Spleen (tissue), 11 donors: Measurements from ENCODE around the gene AQP12B. TPM values are rescaled to one million over a fixed set of nuclear protein-coding genes. Genes with fewer than 3 reads are reported as not detected.

ENCODE experiments used
- DNase-seq: peaks from one replicate; pipeline ENCODE4 v3.0.0-alpha.2; 2020
- H3K27ac ChIP-seq, 8 donors: fragments of 200-600 bp; sonication (generic) in 7 of 8; 1 replicate in 4 of 8; 2 replicates in 4 of 8; pipeline versions ENCODE4 v1.5.0 to v1.8.0; 2016 to 2021; ENCODE audit warnings: inconsistent platforms in 4 of 8, mild to moderate bottlenecking in 4 of 8, moderate library complexity in 1 of 8
- H3K27me3 ChIP-seq, 7 donors: fragments of 200-600 bp; sonication (generic) in 6 of 7; replicated peaks in 1 of 7; 1 replicate in 4 of 7; 2 replicates in 3 of 7; pipeline versions ENCODE4 v1.5.0 to v1.8.0; 2016 to 2021; ENCODE audit warnings: inconsistent platforms in 3 of 7, mild to moderate bottlenecking in 1 of 7
- H3K36me3 ChIP-seq, 6 donors: fragments of 200-600 bp; sonication (generic) in 5 of 6; 1 replicate in 4 of 6; 2 replicates in 2 of 6; pipeline versions ENCODE4 v1.5.0 to v1.8.0; 2016 to 2021; ENCODE audit warnings: inconsistent platforms in 2 of 6
- H3K4me1 ChIP-seq, 6 donors: fragments of 200-600 bp; sonication (generic) in 5 of 6; 1 replicate in 3 of 6; 2 replicates in 3 of 6; pipeline versions ENCODE4 v1.5.0 to v1.8.0; 2016 to 2021; ENCODE audit warnings: inconsistent platforms in 3 of 6
- H3K4me3 ChIP-seq, 8 donors: fragments of 200-600 bp; sonication (generic) in 7 of 8; 1 replicate in 4 of 8; 2 replicates in 4 of 8; pipeline versions ENCODE4 v1.5.0 to v1.8.0; 2016 to 2021; ENCODE audit warnings: inconsistent platforms in 4 of 8, mild to moderate bottlenecking in 4 of 8, moderate library complexity in 2 of 8
- H3K9me3 ChIP-seq, 8 donors: fragments of 200-600 bp; sonication (generic) in 7 of 8; 1 replicate in 4 of 8; 2 replicates in 4 of 8; pipeline versions ENCODE4 v1.5.0 to v1.8.0; 2016 to 2021; ENCODE audit warnings: inconsistent platforms in 4 of 8
- CTCF ChIP-seq, 11 experiments: fragments of 200-600 bp in 7 of 11; fragments of 450-650 bp in 4 of 11; sonication (generic) in 4 of 11; IDR thresholded peaks in 8 of 11; conservative IDR thresholded peaks in 3 of 11; 1 replicate in 7 of 11; 2 replicates in 4 of 11; pipeline versions ENCODE4 v1.4.0 to v1.8.0; 2016 to 2021; ENCODE audit warnings: antibody characterized with exemption in 11 of 11, inconsistent platforms in 4 of 11, mild to moderate bottlenecking in 1 of 11
- POLR2A ChIP-seq, 3 donors: fragments of 450-650 bp; IDR thresholded peaks; one replicate each; pipeline ENCODE4 v1.5.1; 2017; ENCODE audit warnings: antibody characterized with exemption in 3 of 3, mild to moderate bottlenecking in 1 of 3
- POLR2AphosphoS5 ChIP-seq, 3 donors: sonication (generic); formaldehyde crosslinking; IDR thresholded peaks; one replicate each; pipeline ENCODE4 v1.5.1; 2017; ENCODE audit warnings: antibody characterized with exemption in 3 of 3
- WGBS, 5 donors: extraction: QIAGEN DNeasy Blood & Tissue Kit in 3 of 5; methylation state at CpG; one replicate each; pipeline versions ENCODE4 v1.1.5 to v1.1.7; 2013 to 2018; 5-methylcytosine and 5-hydroxymethylcytosine counted together
- intact Hi-C: fragments of 100-400 bp; cut with DNase I; formaldehyde crosslinking; loops from one replicate; pipeline ENCODE4 v1.15.0; 2023; ENCODE audit warnings: low total_unique reads
- polyA plus RNA-seq, 3 donors: library from polyadenylated mRNA; stranded (reverse); fragments of 200-250 nt; gene quantifications; one replicate each; pipeline ENCODE4 v1.2.1, GENCODE V29; 2013
- total RNA-seq, 7 donors: library from RNA; depleted of rRNA in 3 of 7; stranded (reverse); fragments of >200 nt in 3 of 7; fragmentation: NEBNext Ultra II Directional in 4 of 7; extraction: Animal tissue kit (Norgen Biotek cat#: 25700) in 4 of 7; gene quantifications; one replicate each; pipeline versions ENCODE4 v1.1.0 to v1.2.1, GENCODE V29; 2016 to 2021
- donor health status: healthy with polysubstance abuse.
- donor health status: DM: no; HTN: no; CAD: no; lungs with moderate emphysema.
- donor health status: DM: no; HTN: no; CAD: no.
- donor health status: Bipolar disorder and iron deficiency.
- donor health status: healthy.
- donor health status: DM: no; HTN: no; CAD: no.
- donor health status: DM: yes; HTN: yes; CAD: no.

AQP12B gene
- total and polyA plus RNA-seq, 10 donors, result 0.03 to 1.8 (median 0.95) TPM; not detected in 7

- intact Hi-C loops, result no loop called here
- WGBS, 5 donors, result 87 to 98% (median 90%) methylated on average over 8 to 25 of the region's 25 CpGs
- Histone ChIP-seq H3K27me3 (peaks cover 0 to 19% (median 0%) of the 10 kb centered on the region in 7 donors), H3K9me3 (no peaks in the 10 kb centered on the region), H3K27ac (no peak overlapping the region), H3K36me3 (no peaks in the 10 kb centered on the region), H3K4me3 (no peak overlapping the region), H3K4me1 (no peaks in the 10 kb centered on the region)
- no peak for TF ChIP-seq CTCF (IDR thresholded peaks at IDR 0.05 in 8 of 11, conservative IDR thresholded peaks at IDR 0.05 in 3 of 11)
- DNase-seq, result no peak
Observed at GRCh38 chr2:240718896-240719490, 36.3 kb upstream of the AQP12B start.

- WGBS, 5 donors, result 84 to 93% (median 91%) methylated on average over 18 to 31 of the region's 31 CpGs
- Histone ChIP-seq H3K4me3 (no peak overlapping the region), H3K4me1 (no peaks in the 10 kb centered on the region), H3K9me3 (no peaks in the 10 kb centered on the region), H3K27me3 (peaks cover 0 to 19% (median 0%) of the 10 kb centered on the region in 7 donors), H3K27ac (no peak overlapping the region), H3K36me3 (no peaks in the 10 kb centered on the region)
- TF ChIP-seq POLR2AphosphoS5 (IDR thresholded peaks at IDR 0.05), result no peak
- TF ChIP-seq CTCF (IDR thresholded peaks at IDR 0.05 in 8 of 11, conservative IDR thresholded peaks at IDR 0.05 in 3 of 11), result no peak
- no peak for TF ChIP-seq POLR2A (IDR thresholded peaks at IDR 0.05)
- intact Hi-C loops, result no loop called here
- no peak for DNase-seq
Observed at GRCh38 chr2:240717681-240718581, 35.2 kb upstream of the AQP12B start.

- Histone ChIP-seq H3K27ac (no peak overlapping the region), H3K4me3 (no peak overlapping the region), H3K27me3 (peaks cover 0 to 19% (median 0%) of the 10 kb centered on the region in 7 donors), H3K9me3 (no peaks in the 10 kb centered on the region), H3K36me3 (no peaks in the 10 kb centered on the region), H3K4me1 (no peaks in the 10 kb centered on the region)
- 72 to 91% (median 82%) methylated on average over 11 to 18 of the region's 18 CpGs for WGBS, 5 donors
- intact Hi-C loops, result no loop called here
- TF ChIP-seq POLR2AphosphoS5 (IDR thresholded peaks at IDR 0.05) (no peak), POLR2A (IDR thresholded peaks at IDR 0.05) (no peak), CTCF (IDR thresholded peaks at IDR 0.05 in 8 of 11, conservative IDR thresholded peaks at IDR 0.05 in 3 of 11) (no peak)
- no peak for DNase-seq
Observed at GRCh38 chr2:240717181-240717641, 34.5 kb upstream of the AQP12B start.
